T-helper 1 cell (primary cell): ENCODE data around the gene EXOC3.

Experiments
- DNase-seq, 5 donors: peaks; one replicate each; pipeline ENCODE4 v3.0.0-alpha.2; 2012 to 2020

The EXOC3 gene

GRCh38 chr5:427415-428087, 15.4 kb upstream of the EXOC3 start:
- DNase-seq = no peak

GRCh38 chr5:428219-428618, 14.8 kb upstream of the EXOC3 start:
- DNase-seq = no peak

GRCh38 chr5:428754-429452, 14.1 kb upstream of the EXOC3 start:
- no peak for DNase-seq

GRCh38 chr5:429453-430188, 13.4 kb upstream of the EXOC3 start:
- DNase-seq = no peak

GRCh38 chr5:430214-430925, 12.6 kb upstream of the EXOC3 start:
- DNase-seq = no peak

- DNase-seq = peak in 1 of 5 donors; percentile 42
Observed at GRCh38 chr5:431001-431710, 11.8 kb upstream of the EXOC3 start.

- DNase-seq = no peak
Observed at GRCh38 chr5:431711-432050, 11.3 kb upstream of the EXOC3 start.

GRCh38 chr5:432201-432927, 10.6 kb upstream of the EXOC3 start:
- DNase-seq = no peak

GRCh38 chr5:432928-433791, 9.8 kb upstream of the EXOC3 start:
- DNase-seq = no peak

GRCh38 chr5:433836-434235, 9.1 kb upstream of the EXOC3 start:
- no peak for DNase-seq

- DNase-seq = no peak
Observed at GRCh38 chr5:434443-435146, 8.4 kb upstream of the EXOC3 start.

- no peak for DNase-seq
Observed at GRCh38 chr5:435156-435790, 7.7 kb upstream of the EXOC3 start.

GRCh38 chr5:435961-436640, 6.9 kb upstream of the EXOC3 start:
- DNase-seq = no peak

- no peak for DNase-seq
Observed at GRCh38 chr5:436641-436975, 6.4 kb upstream of the EXOC3 start.

- no peak for DNase-seq
Observed at GRCh38 chr5:437281-437771, 5.7 kb upstream of the EXOC3 start.

- DNase-seq = peak in 1 of 5 donors; percentile 8
Observed at GRCh38 chr5:438481-438981, 4.4 kb upstream of the EXOC3 start.

- peak in 1 of 5 donors; percentile 3 for DNase-seq
Observed at GRCh38 chr5:439181-439580, 3.8 kb upstream of the EXOC3 start.

- DNase-seq = peak in 1 of 5 donors; percentile 2
Observed at GRCh38 chr5:439636-440035, 3.3 kb upstream of the EXOC3 start.
